HG03432 (cell line): Measurements from ENCODE around the gene ASMTL.
A peak's percentile ranks its signal among the peaks of the same experiment; 100 is the strongest.
"Not testable (repeated sequence)": the region's sequence is repeated elsewhere in the genome, so short reads cannot be mapped to it uniquely, and the experiment has no call there.

Source experiments
- ATAC-seq: cut with Tn5 transposase; IDR thresholded peaks from one replicate; pipeline ENCODE4 v1.9.1; 2021; ENCODE audit warnings: mild to moderate bottlenecking, moderate library complexity; ENCODE audit not compliant: unreplicated experiment

ASMTL gene

DNA sequence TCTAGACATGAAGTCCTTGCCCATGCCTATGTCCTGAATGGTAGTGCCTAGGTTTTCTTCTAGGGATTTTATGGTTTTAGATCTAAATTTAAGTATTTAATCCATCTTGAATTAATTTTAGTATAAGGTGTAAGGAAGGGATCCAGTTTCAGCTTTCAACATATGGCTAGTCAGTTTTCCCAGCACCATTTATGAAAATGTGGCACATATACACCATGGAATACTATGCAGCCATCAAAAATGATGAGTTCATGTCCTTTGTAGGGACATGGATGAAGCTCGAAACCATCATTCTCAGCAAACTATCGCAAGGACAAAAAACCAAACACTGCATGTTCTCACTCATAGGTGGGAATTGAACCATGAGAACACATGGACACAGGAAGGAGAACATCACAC lies 29.8 kb upstream of the ASMTL start:
- not testable (repeated sequence) for ATAC-seq

DNA sequence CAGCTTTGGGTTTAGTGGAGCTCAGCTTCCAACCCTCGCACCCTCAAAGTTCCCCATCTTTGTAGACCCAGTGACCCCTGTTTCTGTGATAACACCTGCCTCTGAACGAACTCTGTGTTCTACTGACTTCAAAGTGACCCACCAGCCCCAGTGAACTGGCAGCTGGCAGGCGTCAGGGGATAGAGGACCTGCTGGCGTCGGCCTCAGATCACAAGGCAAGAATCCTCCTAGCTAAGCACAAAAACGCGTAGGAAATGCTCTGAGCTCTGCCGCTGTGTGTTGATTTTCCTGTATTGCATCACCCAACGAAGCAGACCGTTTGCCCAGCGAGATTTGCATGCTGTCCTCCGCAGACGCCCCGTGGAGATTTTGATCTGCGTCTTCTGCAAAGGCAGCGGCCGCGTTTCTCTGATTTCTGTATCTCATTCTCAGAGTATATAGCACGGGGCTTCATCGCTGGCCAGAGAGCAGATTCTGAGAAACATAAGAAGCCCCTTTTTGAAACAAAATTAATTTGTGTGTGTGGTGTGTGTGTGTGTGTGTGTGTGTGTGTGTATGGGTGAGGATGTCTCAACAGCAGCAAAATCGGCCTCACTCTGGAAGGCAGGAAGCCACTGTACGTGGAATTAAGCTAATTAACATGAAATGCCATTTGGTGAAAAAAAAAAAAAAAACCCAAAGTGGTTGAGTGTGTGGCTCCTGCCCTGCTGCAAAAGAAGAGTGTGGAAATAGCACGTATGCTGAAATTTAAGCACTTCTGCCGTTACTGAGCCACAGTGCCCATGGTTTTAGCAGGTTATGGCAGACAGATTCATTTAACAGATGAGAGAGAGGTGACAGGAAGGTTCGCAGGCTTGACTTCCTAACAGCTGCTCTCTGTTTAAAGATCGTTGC lies 29.2 kb upstream of the ASMTL start:
- ATAC-seq = peak; percentile 44

DNA sequence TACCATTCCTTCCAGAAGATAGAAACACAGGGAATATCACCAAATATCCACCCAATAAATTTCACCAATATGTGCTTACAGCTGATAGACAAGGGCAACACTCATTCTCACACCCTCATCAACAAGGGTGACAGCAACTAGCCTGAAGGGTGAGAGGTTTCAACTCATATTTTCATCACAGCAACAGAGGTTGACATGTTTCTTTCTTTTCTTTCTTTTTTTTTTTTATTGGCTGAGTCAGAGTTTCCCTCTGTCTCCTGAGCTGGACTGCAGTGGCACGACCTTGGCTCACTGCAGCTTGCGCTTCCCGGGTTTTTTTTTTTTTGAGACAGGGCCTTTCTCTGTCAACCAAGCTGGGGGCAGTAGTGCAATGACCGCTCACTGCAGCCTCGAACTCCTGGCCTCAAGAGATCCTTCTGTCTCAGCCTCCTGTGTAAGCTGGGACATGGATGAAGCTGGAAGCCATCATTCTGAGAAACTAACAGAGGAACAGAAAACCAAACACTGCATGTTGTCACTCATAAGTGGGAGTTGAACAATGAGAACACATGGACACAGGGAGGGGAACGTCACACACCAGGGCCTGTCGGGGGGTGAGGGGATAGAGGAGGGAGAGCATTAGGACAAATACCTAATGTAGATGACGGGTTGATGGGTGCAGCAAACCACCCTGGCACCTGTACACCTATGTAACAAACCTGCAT lies 27.5 kb upstream of the ASMTL start:
- no peak for ATAC-seq

DNA sequence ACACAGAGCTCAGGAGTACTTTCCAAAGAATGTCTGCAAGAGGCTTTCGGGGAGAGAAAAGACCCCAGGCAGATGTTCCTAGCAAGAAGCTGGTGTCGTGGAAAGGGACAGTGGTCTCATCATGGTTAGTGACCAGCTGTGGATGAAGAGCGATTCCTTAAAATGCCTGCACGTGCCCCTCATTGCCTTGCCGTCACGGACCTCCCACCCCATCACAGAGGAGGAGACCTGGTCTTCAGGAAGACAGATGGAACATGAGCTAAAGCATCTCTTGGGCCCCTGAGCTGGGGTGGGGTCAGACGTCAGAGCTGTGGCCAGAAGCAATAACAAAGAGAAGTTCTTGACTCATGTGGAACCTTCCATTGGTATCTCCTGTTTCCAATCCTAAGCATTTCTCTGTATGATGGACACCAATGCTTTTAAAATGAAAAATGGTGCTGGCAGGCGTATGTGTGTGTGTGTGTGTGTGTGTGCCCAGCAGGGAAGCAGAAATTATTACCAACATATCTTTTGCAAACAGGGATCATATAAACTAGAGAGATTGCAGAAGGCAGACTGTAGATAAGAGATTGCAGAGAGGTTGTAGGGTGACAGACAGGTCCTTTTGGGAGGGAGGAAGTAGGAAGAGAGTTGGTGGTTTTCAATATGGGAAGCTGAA lies 25.2 kb upstream of the ASMTL start:
- no peak for ATAC-seq

DNA sequence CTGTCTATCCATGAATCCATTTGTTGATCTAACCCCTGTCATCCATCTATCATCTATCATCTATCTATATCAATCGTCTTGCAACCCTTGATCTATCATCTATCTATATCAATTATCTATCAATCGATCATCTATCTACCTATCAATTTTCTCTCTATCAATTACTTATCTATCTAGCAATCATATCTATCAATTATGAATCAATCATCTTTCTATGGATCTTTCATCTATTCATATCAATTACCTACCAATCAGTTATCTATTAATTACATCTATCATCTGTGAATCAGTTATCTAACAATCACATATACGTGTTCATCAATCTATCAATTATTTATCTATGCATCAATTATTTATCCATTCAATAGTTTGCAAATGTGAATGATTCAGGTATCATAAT lies 24.5 kb upstream of the ASMTL start:
- no peak for ATAC-seq

DNA sequence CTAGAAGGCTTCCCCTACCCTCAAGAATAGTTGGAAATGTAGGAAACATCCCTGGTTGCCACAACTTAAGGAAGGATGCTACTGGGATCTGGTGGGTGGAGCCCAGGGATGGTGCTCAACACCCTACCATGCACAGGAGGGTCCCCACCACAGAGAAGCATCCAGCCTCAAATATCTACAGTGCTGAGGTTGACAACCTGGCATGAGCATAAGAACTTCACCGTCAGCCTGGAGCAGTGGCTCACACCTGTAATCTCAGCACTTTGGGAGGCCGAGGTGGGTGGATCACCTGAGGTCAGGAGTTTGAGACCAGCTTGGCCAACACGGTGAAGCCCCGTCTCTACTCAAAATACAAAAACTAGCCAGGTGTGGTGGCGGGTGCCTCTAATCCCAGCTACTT lies 24.0 kb upstream of the ASMTL start:
- no peak for ATAC-seq

DNA sequence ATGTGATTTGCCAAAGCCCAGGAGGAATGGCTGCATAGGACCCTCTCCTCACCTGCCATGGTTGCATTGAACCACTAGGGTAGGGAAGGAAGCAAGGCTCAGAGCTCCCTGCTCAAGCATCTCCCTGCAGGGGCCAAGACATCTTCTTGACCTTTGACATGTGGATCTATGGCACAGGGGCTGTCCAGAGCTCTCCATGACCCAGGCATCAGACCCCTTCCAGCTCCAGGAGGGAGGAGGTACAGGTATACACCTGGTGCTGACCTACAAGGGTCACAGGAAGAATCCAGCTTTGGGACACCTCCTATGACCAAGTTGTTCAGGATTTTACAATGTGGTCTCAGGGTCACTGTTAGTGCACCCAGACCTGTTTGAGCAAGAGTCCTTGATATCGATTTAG lies 23.2 kb upstream of the ASMTL start:
- ATAC-seq = no peak

DNA sequence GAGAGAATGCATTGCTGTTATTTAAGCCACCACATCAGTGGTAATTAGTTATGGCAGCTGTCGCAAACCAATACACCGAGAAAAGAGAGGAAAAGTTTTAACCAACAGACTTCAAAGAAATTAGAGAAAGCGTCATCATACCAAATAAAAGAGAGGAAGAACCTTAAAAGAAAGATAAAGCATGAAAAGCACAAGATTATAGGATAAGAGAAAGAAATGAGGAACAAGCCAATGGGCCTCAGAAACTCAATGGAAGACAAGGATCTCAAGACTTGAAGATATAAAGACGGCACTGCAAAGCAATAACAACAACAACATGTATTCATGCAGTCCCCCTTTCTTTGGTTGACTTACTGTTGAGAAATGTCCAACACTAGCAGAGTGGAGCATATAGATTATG lies 22.8 kb upstream of the ASMTL start:
- ATAC-seq = no peak

DNA sequence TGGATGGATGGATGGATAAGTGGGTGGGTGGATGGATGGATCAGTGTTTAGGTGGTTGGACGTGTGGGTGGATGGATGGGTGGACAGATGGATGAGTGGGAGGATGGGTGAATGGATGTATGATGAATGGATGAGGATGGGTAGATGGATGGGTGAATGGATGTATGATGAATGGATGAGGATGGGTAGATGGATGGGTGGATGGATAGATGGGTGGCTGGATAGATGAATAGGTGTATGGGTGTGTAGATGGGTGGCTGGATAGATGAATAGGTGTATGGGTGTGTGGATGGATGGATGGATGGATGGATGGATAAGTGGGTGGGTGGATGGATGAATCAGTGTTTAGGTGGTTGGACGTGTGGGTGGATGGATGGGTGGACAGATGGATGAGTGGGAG lies 21.9 kb upstream of the ASMTL start:
- ATAC-seq = not testable (repeated sequence)

DNA sequence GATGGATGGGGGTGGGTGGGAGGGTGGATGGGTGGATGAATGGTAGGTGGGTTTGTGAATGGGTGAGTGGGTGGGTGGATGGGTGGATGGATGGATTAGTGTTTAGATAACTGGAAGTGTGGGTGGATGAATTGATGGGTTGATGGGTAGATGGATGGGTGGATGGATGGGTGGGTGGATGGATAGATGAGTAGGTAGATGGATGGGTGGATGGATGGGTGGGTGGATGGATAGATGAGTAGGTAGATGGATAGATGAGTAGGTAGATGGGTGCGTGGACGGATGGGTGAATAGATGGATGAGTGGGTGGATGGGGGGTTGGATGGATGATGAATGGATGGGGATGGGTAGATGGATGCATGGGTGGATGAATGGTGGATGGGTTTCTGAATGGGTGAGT lies 20.3 kb upstream of the ASMTL start:
- ATAC-seq = no peak

DNA sequence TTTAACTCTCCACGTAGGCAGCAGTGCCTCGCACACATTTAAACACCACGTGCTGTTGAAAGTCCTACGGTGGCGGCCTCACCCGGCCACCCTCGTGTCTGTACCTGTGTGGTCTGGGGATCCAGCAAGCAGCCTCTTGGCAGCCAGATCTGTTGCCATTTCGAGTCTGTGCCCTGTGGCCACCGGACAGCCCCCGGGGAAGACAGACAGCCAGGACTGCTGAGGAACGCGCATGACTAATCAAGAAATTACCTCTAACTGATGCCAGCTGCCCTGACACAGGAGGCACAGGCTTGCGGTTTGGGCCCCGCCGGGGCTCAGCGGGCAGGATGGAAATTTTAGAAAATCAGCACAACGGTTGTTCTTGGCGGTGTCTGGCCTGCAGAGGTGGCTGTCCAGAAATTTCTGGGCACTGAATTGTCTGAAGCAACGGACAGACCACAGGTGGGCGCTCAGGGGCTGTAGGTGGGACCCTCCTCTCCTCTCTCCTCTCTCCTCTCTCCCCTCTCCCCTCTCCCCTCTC lies 15.6 kb upstream of the ASMTL start:
- ATAC-seq = peak; percentile 63

DNA sequence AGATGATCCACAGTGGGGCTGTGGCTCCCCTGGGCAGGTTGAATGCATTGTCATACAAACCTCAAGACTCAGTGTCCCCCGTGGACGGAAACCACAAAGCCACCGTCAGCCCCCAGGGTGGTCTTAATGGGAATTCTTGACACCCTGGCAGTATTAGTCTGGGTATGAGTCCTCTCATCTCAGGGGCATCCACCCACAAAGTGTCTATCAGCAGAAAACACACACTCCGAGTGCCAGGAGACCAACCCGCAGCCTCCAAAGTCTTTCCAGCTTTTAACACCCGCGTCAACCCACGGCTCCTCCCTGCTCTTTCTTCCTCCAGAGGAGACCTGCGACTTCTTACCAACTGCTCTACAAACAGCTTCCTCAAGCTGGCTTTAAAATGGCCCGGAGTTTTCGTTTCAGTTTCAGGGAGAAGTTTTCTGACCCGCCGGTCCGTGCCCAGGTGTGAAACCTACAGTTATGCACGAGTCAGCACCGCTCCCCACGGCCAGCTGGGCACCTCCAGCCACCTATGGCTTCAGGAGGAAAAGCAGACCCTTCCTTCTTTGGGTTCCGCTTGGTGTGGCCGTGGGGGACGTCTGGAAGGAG lies 14.4 kb upstream of the ASMTL start:
- peak; percentile 50 for ATAC-seq

DNA sequence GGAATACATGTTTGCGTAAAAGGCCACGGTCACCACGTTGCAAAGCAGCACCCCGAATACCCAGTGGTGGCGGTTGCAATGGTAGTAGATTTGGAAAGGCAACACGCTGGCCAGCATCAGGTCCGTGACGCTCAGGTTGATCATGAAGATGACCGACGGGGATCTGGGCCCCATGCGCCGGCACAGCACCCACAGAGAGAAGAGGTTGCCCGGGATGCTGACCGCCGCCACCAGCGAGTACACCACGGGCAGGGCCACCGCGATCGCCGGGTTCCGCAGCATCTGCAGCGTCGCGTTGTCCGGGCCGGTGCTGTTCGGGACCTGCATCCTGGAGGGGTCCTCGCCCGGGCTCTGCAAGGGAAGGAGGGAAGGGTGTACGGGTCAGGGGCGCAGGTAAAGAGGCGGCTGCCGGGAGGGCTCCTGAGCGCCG lies 13.5 kb upstream of the ASMTL start:
- no peak for ATAC-seq

DNA sequence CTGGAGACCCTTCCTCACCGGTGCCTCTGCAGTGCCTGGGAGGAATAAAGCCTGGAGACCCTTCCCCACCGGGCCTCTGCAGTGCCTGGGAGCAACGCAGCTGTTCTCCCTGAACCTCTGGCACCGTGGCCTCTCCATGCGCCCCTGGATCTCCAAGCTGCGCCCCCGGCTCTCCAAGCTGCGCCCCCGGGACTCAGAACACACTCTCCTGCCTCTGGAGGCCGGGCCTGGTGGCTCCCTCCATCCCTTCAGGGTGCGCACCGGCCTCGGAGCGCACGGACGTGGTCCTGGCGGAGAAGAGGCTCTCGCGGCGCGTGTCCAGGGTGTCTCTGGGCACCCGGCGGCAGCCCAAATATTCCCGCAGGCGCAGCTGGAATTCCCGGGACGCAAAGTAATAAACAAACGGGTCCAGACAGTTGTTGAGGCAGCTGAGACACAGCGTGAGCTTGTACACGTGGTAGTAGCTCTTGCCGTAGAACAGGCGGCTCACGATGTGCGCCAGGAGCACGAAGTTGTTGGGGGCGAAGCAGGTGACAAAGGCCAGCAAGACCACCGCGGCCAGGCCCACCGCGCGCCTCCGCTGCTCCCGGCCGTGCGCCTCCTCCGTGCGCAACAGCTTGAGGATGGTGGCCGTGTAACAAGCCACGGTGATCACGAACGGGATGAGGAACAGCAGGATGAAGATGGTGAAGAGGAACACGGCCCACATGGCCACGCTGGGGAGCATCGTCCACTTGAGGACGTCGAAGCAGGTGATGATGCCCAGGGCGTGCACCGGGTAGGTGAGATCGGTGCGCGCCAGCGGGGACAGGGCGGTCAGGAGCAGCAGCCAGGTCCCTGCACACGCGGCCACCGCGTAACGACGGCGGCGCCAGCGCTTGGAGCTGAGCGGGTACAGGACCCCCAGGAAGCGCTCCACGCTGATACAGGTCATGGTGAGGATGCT lies 12.8 kb upstream of the ASMTL start:
- no peak for ATAC-seq

DNA sequence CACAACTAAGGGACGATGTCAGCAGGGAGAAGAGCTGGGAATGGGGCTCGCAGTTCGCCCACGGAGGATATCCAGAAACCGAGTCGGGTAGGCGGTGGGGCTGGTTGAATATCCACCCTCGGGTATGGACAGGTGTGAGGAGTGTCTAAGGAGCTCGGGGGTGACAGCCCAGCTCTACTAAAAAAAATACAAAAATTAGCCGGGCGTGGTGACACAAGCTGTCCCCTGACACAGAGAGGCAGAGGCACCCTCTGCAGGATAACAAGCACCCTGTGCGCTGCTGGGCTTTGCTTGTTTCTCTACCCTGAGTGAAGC lies 12.2 kb upstream of the ASMTL start:
- no peak for ATAC-seq

DNA sequence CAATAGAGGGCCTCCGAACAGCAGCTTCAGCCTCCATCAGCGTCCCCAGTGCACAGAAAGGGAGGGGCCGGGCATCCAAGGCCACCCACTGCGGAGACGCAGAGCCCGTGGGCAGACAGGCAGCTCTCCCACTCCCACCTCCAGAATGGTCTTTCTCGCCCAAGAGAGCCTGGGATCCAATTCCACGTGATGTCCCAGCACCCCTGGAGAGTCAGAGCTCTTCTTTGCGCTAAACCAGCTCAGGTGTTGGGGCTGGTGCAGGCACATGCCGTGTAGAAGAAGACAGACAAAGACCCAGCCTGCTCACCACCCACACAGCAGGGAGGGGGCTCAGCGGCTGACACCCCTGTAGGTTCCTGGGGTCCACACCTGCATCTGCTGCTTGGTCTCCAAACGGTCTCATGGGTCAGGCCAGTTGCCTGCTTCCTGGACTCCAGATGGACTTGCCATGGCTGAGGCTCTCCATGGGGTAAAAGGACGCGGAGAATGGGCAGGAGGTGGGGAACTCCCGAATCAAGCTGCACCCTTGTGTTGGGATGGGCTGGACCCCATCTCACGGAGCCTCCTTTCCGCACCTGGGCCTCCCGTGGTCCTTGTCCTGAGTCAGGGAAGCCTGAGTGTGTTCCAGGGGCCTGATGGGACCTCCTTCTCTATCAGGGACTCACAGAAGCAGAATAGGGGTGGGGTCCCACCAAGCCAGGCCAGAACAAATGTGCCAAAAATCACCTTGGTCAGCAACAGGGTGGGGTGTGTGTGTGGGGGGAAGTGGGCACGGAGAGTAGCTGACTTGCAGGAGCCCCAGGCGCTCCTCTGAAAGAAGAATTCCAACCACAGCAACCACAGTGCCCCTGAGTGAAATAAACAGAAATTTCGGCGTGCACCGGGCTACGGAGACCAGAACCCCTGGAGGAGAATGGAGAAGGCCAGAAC lies 11.6 kb upstream of the ASMTL start:
- ATAC-seq = no peak

DNA sequence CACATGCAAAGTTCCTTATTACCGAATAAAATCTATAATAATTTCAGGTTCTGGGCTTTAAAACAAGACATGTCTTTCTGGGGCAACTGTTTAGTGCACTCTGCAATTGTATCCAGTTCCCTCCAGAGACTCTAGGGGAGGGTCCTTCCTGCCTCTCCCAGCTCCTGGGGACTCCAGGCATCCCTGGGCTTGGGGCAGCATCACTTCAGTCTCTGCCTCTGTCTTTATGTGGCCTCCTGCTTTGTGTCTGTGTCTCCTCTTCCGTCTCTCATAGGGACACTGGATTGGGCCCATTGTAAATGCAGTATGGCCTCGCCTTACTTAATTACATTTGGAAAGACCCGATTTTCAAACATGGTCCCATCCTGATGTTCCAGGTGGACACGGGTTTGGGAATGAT lies 10.9 kb upstream of the ASMTL start:
- ATAC-seq = no peak

DNA sequence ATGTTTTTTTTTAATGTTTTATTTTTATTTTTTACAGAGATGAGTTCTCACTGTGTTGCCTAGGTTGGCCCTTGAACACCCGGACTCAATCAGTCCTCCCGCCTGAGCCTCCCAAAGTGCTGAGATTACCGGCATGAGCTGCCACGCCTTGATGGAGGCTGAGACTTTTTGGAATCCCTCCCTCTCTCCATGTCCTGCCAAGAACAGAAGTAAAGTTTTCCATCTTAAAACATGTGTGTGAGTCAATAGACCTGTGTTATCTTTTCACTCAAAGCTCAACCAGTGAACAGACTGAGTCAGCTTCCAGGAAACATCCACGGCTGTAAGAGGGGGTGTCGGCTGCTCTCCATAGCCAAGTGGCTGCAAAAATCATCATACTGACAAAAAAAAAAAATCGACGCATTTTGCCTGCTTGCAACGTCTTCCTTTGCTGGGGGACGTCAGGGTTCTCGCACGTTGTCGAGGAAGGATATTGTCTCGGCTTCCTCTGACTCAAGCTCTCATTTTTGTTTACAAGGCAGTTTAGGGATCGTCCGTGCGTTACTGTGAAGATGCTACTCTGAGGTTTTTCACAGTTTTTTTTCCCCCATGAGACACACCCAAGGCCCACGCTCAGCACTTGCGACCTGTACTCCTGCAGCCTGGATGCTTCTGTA lies 10.0 kb upstream of the ASMTL start:
- ATAC-seq = no peak

DNA sequence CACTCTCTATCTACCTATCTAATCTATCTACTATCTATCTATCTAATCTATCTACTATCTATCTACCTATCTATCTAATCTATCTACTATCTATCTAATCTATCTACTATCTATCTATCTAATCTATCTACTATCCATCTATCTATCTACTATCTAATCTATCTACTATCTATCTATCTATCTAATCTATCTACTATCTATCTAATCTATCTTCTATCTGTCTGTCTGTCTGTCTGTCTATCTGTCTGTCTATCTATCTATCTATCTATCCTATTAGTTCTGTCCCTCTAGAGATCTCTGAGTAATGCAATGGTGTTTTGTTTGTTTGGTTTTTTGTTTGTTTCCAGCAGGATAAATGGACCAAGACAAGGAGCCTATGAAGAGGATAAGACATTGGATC lies 9.4 kb upstream of the ASMTL start:
- no peak for ATAC-seq
